ENCODE data around the gene HEPHL1.

The HEPHL1 gene

GRCh38 chr11:94025690-94026394 is 4.7 kb downstream of the HEPHL1 start:
- FAIRE-seq: no peak

- FAIRE-seq: no peak
Measured at GRCh38 chr11:94027210-94027609, 6.1 kb downstream of the HEPHL1 start.

- FAIRE-seq: no peak
Measured at GRCh38 chr11:94028436-94028835, 7.3 kb downstream of the HEPHL1 start.

GRCh38 chr11:94030059-94030458 is 8.9 kb downstream of the HEPHL1 start:
- FAIRE-seq: no peak

- no peak for FAIRE-seq
Measured at GRCh38 chr11:94031625-94032024, 10.5 kb downstream of the HEPHL1 start.

- FAIRE-seq: no peak
Measured at GRCh38 chr11:94032066-94032465, 10.9 kb downstream of the HEPHL1 start.

GRCh38 chr11:94032725-94033124 is 11.6 kb downstream of the HEPHL1 start:
- FAIRE-seq: no peak

GRCh38 chr11:94034207-94034606 is 13.1 kb downstream of the HEPHL1 start:
- no peak for FAIRE-seq

- FAIRE-seq: no peak
Measured at GRCh38 chr11:94036096-94036495, 14.9 kb downstream of the HEPHL1 start.

- FAIRE-seq: no peak
Measured at GRCh38 chr11:94043241-94043640, 22.1 kb downstream of the HEPHL1 start.

- FAIRE-seq: no peak
Measured at GRCh38 chr11:94046796-94047195, 25.6 kb downstream of the HEPHL1 start.

GRCh38 chr11:94048032-94048709 is 27.0 kb downstream of the HEPHL1 start:
- no peak for FAIRE-seq

GRCh38 chr11:94049351-94049750 is 28.2 kb downstream of the HEPHL1 start:
- FAIRE-seq: no peak

GRCh38 chr11:94058630-94059029 is 37.5 kb downstream of the HEPHL1 start:
- no peak for FAIRE-seq

GRCh38 chr11:94059065-94059464 is 37.9 kb downstream of the HEPHL1 start:
- FAIRE-seq: no peak

GRCh38 chr11:94060401-94060800 is 39.2 kb downstream of the HEPHL1 start:
- FAIRE-seq: no peak

GRCh38 chr11:94062360-94062759 is 41.2 kb downstream of the HEPHL1 start:
- FAIRE-seq: no peak

GRCh38 chr11:94066901-94067429 is 45.8 kb downstream of the HEPHL1 start:
- FAIRE-seq: no peak

GRCh38 chr11:94068764-94069163 is 47.6 kb downstream of the HEPHL1 start:
- no peak for FAIRE-seq

- FAIRE-seq: no peak
Measured at GRCh38 chr11:94077552-94078293, 56.6 kb downstream of the HEPHL1 start.

GRCh38 chr11:94084164-94084563 is 63.0 kb downstream of the HEPHL1 start:
- FAIRE-seq: no peak

GRCh38 chr11:94088906-94089305 is 67.8 kb downstream of the HEPHL1 start:
- no peak for FAIRE-seq

- FAIRE-seq: no peak
Measured at GRCh38 chr11:94089341-94089740, 68.2 kb downstream of the HEPHL1 start.

GRCh38 chr11:94090401-94090800 is 69.2 kb downstream of the HEPHL1 start:
- FAIRE-seq: no peak

All from islet of Langerhans (tissue), 1 donor.